GM12872 (cell line): ENCODE measurements around the gene PIGR.

Experiments used
- CTCF ChIP-seq: IDR thresholded peaks from 3 replicates; pipeline ENCODE4 v1.5.1; 2011; ENCODE audit warnings: low read depth, mild to moderate bottlenecking, low read length, moderate library complexity; ENCODE audit not compliant: insufficient read depth

Gene PIGR

GRCh38 chr1:206913766-206914537 lies 32.3 kb downstream of the PIGR start:
- TF ChIP-seq CTCF: no peak

- TF ChIP-seq CTCF: peak; percentile 83
Observed at GRCh38 chr1:206912445-206913095, 33.7 kb downstream of the PIGR start.

- peak; percentile 64 for TF ChIP-seq CTCF
Observed at GRCh38 chr1:206911064-206911663, 35.1 kb downstream of the PIGR start.

- TF ChIP-seq CTCF: no peak
Observed at GRCh38 chr1:206909883-206910318, 36.4 kb downstream of the PIGR start.

- TF ChIP-seq CTCF: no peak
Observed at GRCh38 chr1:206909161-206909882, 36.9 kb downstream of the PIGR start.

- no peak for TF ChIP-seq CTCF
Observed at GRCh38 chr1:206908038-206908437, 38.2 kb downstream of the PIGR start.
